HepG2 (cell line): ENCODE results near the gene HSF4. TPM values are rescaled to one million over a fixed set of nuclear protein-coding genes. Genes with fewer than 3 reads are reported as not detected.

Experiments
- ARID3A ChIP-seq: IDR thresholded peaks from 2 replicates; pipeline ENCODE4 v1.6.1; 2012; ENCODE audit warnings: low read depth, low read length, improper control_type of control experiment
- CAMTA2 ChIP-seq: sonication (generic); formaldehyde crosslinking; IDR thresholded peaks from 2 replicates; pipeline ENCODE4 v1.4.0; 2020; ENCODE audit warnings: mild to moderate bottlenecking, missing genetic modification reagents, borderline replicate concordance
- CBFB ChIP-seq: sonication (generic); formaldehyde crosslinking; IDR thresholded peaks from 2 replicates; pipeline ENCODE4 v1.4.0; 2020; ENCODE audit warnings: missing genetic modification reagents
- CCDC6 ChIP-seq: sonication (generic); formaldehyde crosslinking; IDR thresholded peaks from 2 replicates; pipeline ENCODE4 v1.8.1; 2022; ENCODE audit warnings: mild to moderate bottlenecking, missing genetic modification reagents, moderate library complexity
- EHMT2 ChIP-seq: fragments of 200-600 bp; sonication (generic); IDR thresholded peaks from 2 replicates; pipeline ENCODE4 v1.7.0; 2017; ENCODE audit warnings: antibody characterized with exemption, low read depth, low read length, borderline replicate concordance
- HCFC1 ChIP-seq: fragments of 150-350 bp; IDR thresholded peaks from 2 replicates; pipeline ENCODE4 v1.6.1; 2014; ENCODE audit warnings: low read depth, low read length
- HMGXB4 ChIP-seq, 2 experiments: sonication (generic) in 1 of 2; formaldehyde crosslinking in 1 of 2; IDR thresholded peaks; 2 replicates each; pipeline versions ENCODE4 v1.4.0 to v1.6.1; 2018 to 2020; ENCODE audit warnings: missing genetic modification reagents in 2 of 2, borderline replicate concordance in 1 of 2, low read depth in 1 of 2, mild to moderate bottlenecking in 1 of 2, missing biosample characterization in 1 of 2
- KLF12 ChIP-seq: sonication (generic); formaldehyde crosslinking; IDR thresholded peaks from 2 replicates; pipeline ENCODE4 v1.4.0; 2020; ENCODE audit warnings: missing genetic modification reagents, borderline replicate concordance
- LCORL ChIP-seq, 2 experiments: fragments of 450-650 bp in 1 of 2; sonication (generic) in 1 of 2; formaldehyde crosslinking in 1 of 2; IDR thresholded peaks; 2 replicates each; pipeline versions ENCODE4 v1.5.0 to v1.6.1; 2017 to 2020; ENCODE audit warnings: antibody characterized with exemption in 1 of 2, missing genetic modification reagents in 1 of 2
- MYC ChIP-seq: sonication (generic); formaldehyde crosslinking; IDR thresholded peaks from 2 replicates; pipeline ENCODE4 v1.9.0; 2021; ENCODE audit warnings: missing genetic modification reagents, borderline replicate concordance
- NFAT5 ChIP-seq: sonication (generic); formaldehyde crosslinking; IDR thresholded peaks from 2 replicates; pipeline ENCODE4 v1.4.0; 2020; ENCODE audit warnings: missing genetic modification reagents
- NFE2L1 ChIP-seq: sonication (generic); formaldehyde crosslinking; IDR thresholded peaks from 2 replicates; pipeline ENCODE4 v1.4.0; 2020; ENCODE audit warnings: missing genetic modification reagents, mild to moderate bottlenecking, borderline replicate concordance
- NPAS2 ChIP-seq: sonication (generic); formaldehyde crosslinking; IDR thresholded peaks from 2 replicates; pipeline ENCODE4 v1.8.0; 2022; ENCODE audit warnings: mild to moderate bottlenecking, missing genetic modification reagents, borderline replicate concordance
- SOX6 ChIP-seq, 2 experiments: fragments of 450-650 bp in 1 of 2; sonication (generic) in 1 of 2; formaldehyde crosslinking in 1 of 2; IDR thresholded peaks; 2 replicates each; pipeline versions ENCODE4 v1.4.0 to v1.6.1; 2017 to 2020; ENCODE audit warnings: antibody characterized with exemption in 1 of 2, mild to moderate bottlenecking in 1 of 2, missing genetic modification reagents in 1 of 2
- TBP ChIP-seq: sonication (generic); formaldehyde crosslinking; IDR thresholded peaks from 2 replicates; pipeline ENCODE4 v1.5.0; 2020; ENCODE audit warnings: missing genetic modification reagents
- ZNF235 ChIP-seq: sonication (generic); formaldehyde crosslinking; IDR thresholded peaks from 2 replicates; pipeline ENCODE4 v1.8.1; 2023; ENCODE audit warnings: mild to moderate bottlenecking, missing genetic modification reagents, borderline replicate concordance
- ZNF296 ChIP-seq: sonication (generic); formaldehyde crosslinking; conservative IDR thresholded peaks from 2 replicates; pipeline ENCODE4 v1.5.0; 2020; ENCODE audit warnings: mild to moderate bottlenecking, missing genetic modification reagents
- ZNF326 ChIP-seq: sonication (generic); formaldehyde crosslinking; IDR thresholded peaks from 2 replicates; pipeline ENCODE4 v1.4.0; 2020; ENCODE audit warnings: missing genetic modification reagents, borderline replicate concordance
- ZNF572 ChIP-seq: sonication (generic); formaldehyde crosslinking; IDR thresholded peaks from 2 replicates; pipeline ENCODE4 v1.5.1; 2020; ENCODE audit warnings: mild to moderate bottlenecking, missing genetic modification reagents
- ZNF782 ChIP-seq: sonication (generic); formaldehyde crosslinking; IDR thresholded peaks from 2 replicates; pipeline ENCODE4 v1.4.0; 2020; ENCODE audit warnings: missing genetic modification reagents, mild to moderate bottlenecking, borderline replicate concordance
- ZSCAN12 ChIP-seq: sonication (generic); formaldehyde crosslinking; IDR thresholded peaks from 2 replicates; pipeline ENCODE4 v1.9.0; 2021; ENCODE audit warnings: mild to moderate bottlenecking, missing genetic modification reagents
- polyA plus RNA-seq, 8 experiments: library from polyadenylated mRNA; depleted of rRNA in 3 of 8; stranded (reverse) in 7 of 8; unstranded in 1 of 8; fragments of >200 nt; fragmentation: Illumina TruSeq in 4 of 8; extraction: Trizol in 4 of 8; gene quantifications; 2 replicates each; pipeline versions ENCODE4 v1.2.1 to v1.2.3, GENCODE V29; 2011 to 2016; ENCODE audit warnings: low read depth in 4 of 8, missing spikeins in 1 of 8, mixed read lengths in 1 of 8; ENCODE audit not compliant: insufficient read depth in 1 of 8
- total RNA-seq, 5 experiments: library from RNA; depleted of rRNA; stranded (reverse); fragments of >200 nt; fragmentation: Illumina TruSeq; extraction: Trizol; gene quantifications; 2 replicates each; pipeline ENCODE4 v1.2.3, GENCODE V29; 2016; ENCODE audit warnings: low read depth in 1 of 5

The HSF4 gene
- total and polyA plus RNA-seq, 2 of the 13 experiments (the other 11 are each of a cell fraction or from before 2014, with no cell fraction given) = 3.5 to 16.9 TPM

DNA sequence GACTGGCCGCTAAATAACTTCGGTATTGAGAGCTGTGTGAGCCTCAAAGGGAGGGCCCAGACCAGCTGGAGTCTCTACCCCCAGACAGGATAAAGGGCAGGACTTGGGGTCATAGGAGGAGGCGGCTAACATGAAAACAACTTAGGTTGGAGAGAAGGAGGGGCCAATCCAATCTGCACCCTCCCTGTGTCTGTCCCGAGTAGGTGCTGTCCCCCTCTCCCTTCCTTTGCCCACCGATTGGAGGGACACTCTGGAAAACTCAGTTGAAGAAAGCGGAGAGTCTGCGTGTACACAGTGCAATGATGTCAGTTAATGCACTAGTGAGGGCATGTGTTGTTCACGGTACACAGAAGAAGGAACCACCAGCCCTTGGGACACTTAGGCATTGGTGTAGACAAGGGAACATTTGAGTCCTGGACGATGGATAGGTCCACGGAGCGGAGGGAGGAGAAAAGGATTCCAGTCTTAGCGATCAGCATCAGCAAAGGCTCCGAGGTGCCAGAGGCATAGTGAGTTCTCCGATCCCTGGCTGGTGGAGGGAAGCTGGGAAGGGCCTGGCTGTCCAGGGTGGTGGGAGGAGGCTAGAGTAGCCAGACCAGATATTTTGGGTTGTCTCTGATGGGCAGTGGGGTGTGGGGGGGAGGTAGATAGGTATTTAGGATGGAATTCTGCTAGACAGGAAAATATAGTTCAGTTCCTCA is 6.6 kb downstream of the HSF4 start (continued):
- TF ChIP-seq ZNF296 (CRISPR knock-in tag) (no peak), HCFC1 (no peak), CAMTA2 (no peak), LCORL (IDR thresholded peaks at IDR 0.05) (no peak), LCORL (CRISPR knock-in tag; IDR thresholded peaks at IDR 0.05) (no peak), NFE2L1 (CRISPR knock-in tag) (no peak), HMGXB4 (CRISPR knock-in tag; IDR thresholded peaks at IDR 0.05; ENCODE audit: borderline replicate concordance in 1 of 2, low read depth in 1 of 2) (peak; percentile 24 to 62; a peak in 1 of 4 replicates), MYC (CRISPR knock-in tag) (0 out of 2 replicates have a peak, but pooled peaks have one; percentile 2), ZSCAN12 (CRISPR knock-in tag) (no peak), ZNF782 (CRISPR knock-in tag) (no peak), KLF12 (CRISPR knock-in tag) (no peak), TBP (no peak), ZNF235 (CRISPR knock-in tag) (no peak), ZNF326 (CRISPR knock-in tag) (no peak), ARID3A (no peak), SOX6 (IDR thresholded peaks at IDR 0.05) (no peak), SOX6 (CRISPR knock-in tag; IDR thresholded peaks at IDR 0.05) (no peak), EHMT2 (no peak), CCDC6 (CRISPR knock-in tag) (no peak), ZNF572 (CRISPR knock-in tag) (no peak), NPAS2 (CRISPR knock-in tag) (no peak), NFAT5 (no peak), CBFB (CRISPR knock-in tag) (no peak)
